GM19397 (cell line): ENCODE data around the gene SLC9A1.

Source experiments
- ATAC-seq: cut with Tn5 transposase; IDR thresholded peaks from one replicate; pipeline ENCODE4 v1.9.1; 2021; ENCODE audit warnings: mild to moderate bottlenecking, moderate library complexity; ENCODE audit not compliant: unreplicated experiment

Gene SLC9A1

GRCh38 chr1:27084107-27084506, 70.8 kb downstream of the SLC9A1 start:
- ATAC-seq: no peak

- no peak for ATAC-seq
Observed at GRCh38 chr1:27077968-27078367, 77.0 kb downstream of the SLC9A1 start.

- no peak for ATAC-seq
Observed at GRCh38 chr1:27076803-27077202, 78.1 kb downstream of the SLC9A1 start.

GRCh38 chr1:27074175-27074780, 80.6 kb downstream of the SLC9A1 start:
- ATAC-seq: no peak

- ATAC-seq: no peak
Observed at GRCh38 chr1:27071049-27071416, 83.9 kb downstream of the SLC9A1 start.

- ATAC-seq: no peak
Observed at GRCh38 chr1:27070390-27071048, 84.4 kb downstream of the SLC9A1 start.

GRCh38 chr1:27068922-27069321, 86.0 kb downstream of the SLC9A1 start:
- ATAC-seq: no peak

GRCh38 chr1:27065999-27066630, 88.8 kb downstream of the SLC9A1 start:
- no peak for ATAC-seq

GRCh38 chr1:27060891-27061290, 94.0 kb downstream of the SLC9A1 start:
- ATAC-seq: no peak

GRCh38 chr1:27058966-27059669, 95.8 kb downstream of the SLC9A1 start:
- ATAC-seq: no peak

- no peak for ATAC-seq
Observed at GRCh38 chr1:27057801-27058625, 96.9 kb downstream of the SLC9A1 start.

- ATAC-seq: no peak
Observed at GRCh38 chr1:27057389-27057788, 97.5 kb downstream of the SLC9A1 start.

GRCh38 chr1:27053977-27054753, 100.8 kb downstream of the SLC9A1 start:
- no peak for ATAC-seq

GRCh38 chr1:27052527-27052926, 102.4 kb downstream of the SLC9A1 start:
- no peak for ATAC-seq

GRCh38 chr1:27049607-27050006, 105.3 kb downstream of the SLC9A1 start:
- no peak for ATAC-seq

- ATAC-seq: no peak
Observed at GRCh38 chr1:27049100-27049499, 105.8 kb downstream of the SLC9A1 start.
